GM21717 (cell line): ENCODE data around the gene SREBF1.

Experiments
- ATAC-seq: cut with Tn5 transposase; IDR thresholded peaks from one replicate; pipeline ENCODE4 v1.9.1; 2021; ENCODE audit warnings: mild to moderate bottlenecking, moderate library complexity; ENCODE audit not compliant: unreplicated experiment

SREBF1 gene

GRCh38 chr17:17836818-17837379 lies at the start of gene SREBF1:
TSS of gene SREBF1 (minus strand) at chr17:17836986. CDS start at chr17:17836817, 169 bp downstream.
- peak; percentile 29 for ATAC-seq

- ATAC-seq = no peak
These were observed 49.4 kb upstream of the SREBF1 start for GRCh38 chr17:17886226-17886625.

- no peak for ATAC-seq
These were observed 47.9 kb upstream of the SREBF1 start for GRCh38 chr17:17884391-17885357.

GRCh38 chr17:17883801-17884200 lies 47.0 kb upstream of the SREBF1 start:
- no peak for ATAC-seq

GRCh38 chr17:17882082-17882581 lies 45.3 kb upstream of the SREBF1 start:
- ATAC-seq = no peak

- no peak for ATAC-seq
These were observed 43.9 kb upstream of the SREBF1 start for GRCh38 chr17:17880577-17881196.

GRCh38 chr17:17877529-17878358 lies 41.0 kb upstream of the SREBF1 start:
- no peak for ATAC-seq

- ATAC-seq = no peak
These were observed 40.3 kb upstream of the SREBF1 start for GRCh38 chr17:17876959-17877528.

- ATAC-seq = no peak
These were observed 37.7 kb upstream of the SREBF1 start for GRCh38 chr17:17874478-17874877.

GRCh38 chr17:17873450-17873991 lies 36.7 kb upstream of the SREBF1 start:
- no peak for ATAC-seq

GRCh38 chr17:17872547-17873345 lies 36.0 kb upstream of the SREBF1 start:
- ATAC-seq = no peak

- no peak for ATAC-seq
These were observed 35.1 kb upstream of the SREBF1 start for GRCh38 chr17:17871913-17872312.

- no peak for ATAC-seq
These were observed 33.5 kb upstream of the SREBF1 start for GRCh38 chr17:17870247-17870646.

- ATAC-seq = no peak
These were observed 32.1 kb upstream of the SREBF1 start for GRCh38 chr17:17868641-17869522.

GRCh38 chr17:17866897-17867296 lies 30.1 kb upstream of the SREBF1 start:
- ATAC-seq = no peak

- no peak for ATAC-seq
These were observed 29.6 kb upstream of the SREBF1 start for GRCh38 chr17:17866425-17866824.

GRCh38 chr17:17865035-17865434 lies 28.2 kb upstream of the SREBF1 start:
- no peak for ATAC-seq

GRCh38 chr17:17860766-17861107 lies 24.0 kb upstream of the SREBF1 start:
- ATAC-seq = no peak
